ENCODE data around the gene HAPLN1. TPM values are rescaled to one million over a fixed set of nuclear protein-coding genes. Genes with fewer than 3 reads are reported as not detected.
A peak's percentile ranks its signal among the peaks of the same experiment; 100 is the strongest.

HAPLN1 gene
- total RNA-seq, 1 donor from 2014 or later, result not detected

DNA sequence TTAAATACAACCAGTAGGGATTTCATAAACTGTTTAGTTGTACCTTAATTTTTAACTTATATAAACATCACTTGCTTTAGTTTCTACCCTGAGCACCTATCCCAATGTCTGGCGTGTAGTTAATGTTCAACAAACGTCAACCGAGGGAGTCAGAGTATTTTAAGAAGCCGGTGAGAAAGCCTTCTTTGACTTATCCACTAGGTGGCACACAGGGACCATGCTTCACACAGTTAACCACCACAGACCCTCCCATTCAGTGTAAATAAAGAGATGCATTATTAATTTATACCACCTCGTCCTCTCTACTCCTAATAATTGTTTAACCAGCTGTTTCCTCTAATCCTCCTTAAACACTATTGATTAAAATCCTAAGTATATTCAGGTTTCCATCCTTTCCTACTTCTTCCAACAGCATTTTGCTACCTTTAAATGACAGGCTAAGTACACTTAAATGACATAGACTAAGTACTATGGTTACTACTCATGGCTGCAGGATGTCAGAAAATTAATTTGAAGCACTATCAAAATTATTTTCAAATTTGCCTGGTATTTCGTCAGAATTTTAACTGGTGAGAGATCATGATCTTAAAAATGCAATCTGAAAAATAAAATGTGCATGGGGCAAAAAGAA is 2.3 kb downstream of the HAPLN1 start:
- H3K4me3 ChIP-seq, result no peak overlapping the region
- no peak for DNase-seq (ENCODE audit: extremely low spot score in 2 of 2)
- H3K36me3 ChIP-seq, result no peaks in the 10 kb centered on the region
- no peaks in the 10 kb centered on the region for H3K27me3 ChIP-seq
- no peak overlapping the region for H3K27ac ChIP-seq
- peaks cover 15% of the 10 kb centered on the region for H3K4me1 ChIP-seq
- no peaks in the 10 kb centered on the region for H3K9me3 ChIP-seq
- TF ChIP-seq POLR2A (IDR thresholded peaks at IDR 0.05) (no peak), CTCF (IDR thresholded peaks at IDR 0.05) (peak; percentile 28 to 63 (median 58)), POLR2AphosphoS5 (IDR thresholded peaks at IDR 0.05; ENCODE audit: insufficient read depth in 1 of 2, low read depth in 1 of 2) (no peak)
- intact Hi-C loops (cut with DNase I), result no loop called here

DNA sequence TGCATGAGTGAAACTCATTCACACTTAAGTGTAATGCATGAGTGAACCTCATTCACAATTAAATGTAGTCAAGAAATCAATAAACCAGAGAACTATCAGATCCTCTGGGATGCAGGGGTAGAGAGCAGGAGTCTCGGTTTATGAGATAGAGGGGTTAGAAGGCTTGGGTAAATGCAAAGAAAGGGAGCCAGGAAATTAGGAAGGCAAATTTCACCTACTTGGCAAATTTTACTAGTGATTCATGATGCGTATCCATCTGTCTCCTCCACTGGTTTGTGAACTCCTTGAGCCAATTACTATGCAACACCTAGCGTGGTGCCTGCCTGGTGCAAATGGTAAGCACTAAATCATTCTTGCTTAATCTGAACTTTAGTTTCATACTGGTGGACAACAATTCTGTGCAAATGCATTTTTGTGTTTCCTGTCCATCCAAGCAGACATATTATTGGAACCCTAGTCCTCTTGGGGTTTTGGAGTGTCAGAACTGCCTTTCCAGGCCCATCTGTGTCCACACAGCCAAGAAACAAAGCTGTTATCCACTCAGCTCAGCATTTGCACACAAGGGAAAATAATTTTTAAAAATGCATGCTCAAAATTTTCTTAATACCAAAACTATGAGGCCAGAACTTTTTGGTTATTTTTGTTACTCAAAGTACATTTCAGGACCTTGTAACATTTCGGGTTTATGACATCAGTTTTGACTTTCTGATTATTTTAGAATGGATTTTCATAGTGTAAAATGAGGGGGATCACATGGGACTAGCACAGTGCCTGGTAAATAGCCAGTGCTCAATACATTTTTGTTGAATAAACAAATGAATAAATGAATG is 5.2 kb downstream of the HAPLN1 start:
- Histone ChIP-seq H3K27me3 (no peaks in the 10 kb centered on the region), H3K4me1 (no peaks in the 10 kb centered on the region), H3K4me3 (no peak overlapping the region), H3K27ac (no peak overlapping the region), H3K36me3 (no peaks in the 10 kb centered on the region), H3K9me3 (no peaks in the 10 kb centered on the region)
- intact Hi-C loops (cut with DNase I), result no loop called here
- TF ChIP-seq POLR2A (IDR thresholded peaks at IDR 0.05) (no peak), POLR2AphosphoS5 (IDR thresholded peaks at IDR 0.05; ENCODE audit: insufficient read depth in 1 of 2, low read depth in 1 of 2) (no peak), CTCF (IDR thresholded peaks at IDR 0.05) (no peak)
- no peak for DNase-seq (ENCODE audit: extremely low spot score in 2 of 2)

DNA sequence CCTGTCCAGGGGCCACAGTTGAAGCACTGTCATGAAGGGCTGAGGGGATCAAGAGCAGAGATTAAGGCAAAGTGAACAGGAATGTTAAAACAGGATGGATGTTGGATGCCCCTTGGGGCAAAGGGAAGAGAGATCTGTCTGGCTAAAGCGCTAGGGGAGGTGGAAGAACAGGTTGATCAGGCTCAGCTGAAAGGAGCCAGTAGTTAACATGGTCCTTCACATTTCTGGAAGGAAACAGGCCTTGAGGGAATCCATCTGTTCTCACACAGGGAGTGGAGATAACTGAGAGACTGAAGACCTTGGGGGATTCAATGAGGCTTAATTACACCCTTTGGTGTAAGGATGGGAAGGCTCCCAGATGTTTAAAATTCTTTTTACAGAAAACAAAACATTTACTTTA is 5.8 kb downstream of the HAPLN1 start:
- intact Hi-C loops (cut with DNase I), result no loop called here
- H3K27ac ChIP-seq, result no peak overlapping the region

DNA sequence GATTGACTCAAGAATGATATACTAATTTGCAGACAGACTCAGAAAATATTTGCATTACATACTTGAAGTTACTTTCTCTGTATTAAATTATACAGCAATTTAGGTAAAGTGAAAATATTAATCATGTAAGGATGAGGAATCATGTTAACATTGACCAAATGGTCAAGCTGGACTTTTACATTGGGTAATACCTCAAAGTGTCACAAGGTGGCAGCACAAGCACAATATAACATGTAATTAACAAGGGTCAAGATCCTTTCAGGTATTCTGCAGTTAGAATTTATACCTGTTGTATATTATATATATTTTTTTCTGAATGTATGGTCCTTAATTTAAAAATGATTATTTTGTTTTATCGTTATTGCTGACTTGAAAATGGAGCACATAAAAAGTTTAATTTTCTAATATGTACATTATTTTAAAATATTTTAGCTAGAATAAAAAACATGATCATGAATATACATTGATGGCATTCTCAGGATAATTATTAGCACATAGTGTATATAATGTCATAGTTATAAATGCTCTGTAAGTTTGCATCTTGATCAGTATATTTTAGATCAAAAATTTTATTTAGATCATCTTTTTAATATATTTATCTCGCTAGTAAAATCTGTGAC is 8.6 kb downstream of the HAPLN1 start:
- no peaks in the 10 kb centered on the region for H3K9me3 ChIP-seq
- H3K4me3 ChIP-seq, result no peak overlapping the region
- no peaks in the 10 kb centered on the region for H3K27me3 ChIP-seq
- H3K4me1 ChIP-seq, result no peaks in the 10 kb centered on the region
- H3K36me3 ChIP-seq, result no peaks in the 10 kb centered on the region
- peak; percentile 45 to 50 (median 46) for TF ChIP-seq CTCF (IDR thresholded peaks at IDR 0.05)
- no peak for TF ChIP-seq POLR2AphosphoS5 (IDR thresholded peaks at IDR 0.05; ENCODE audit: insufficient read depth in 1 of 2, low read depth in 1 of 2)
- intact Hi-C loops (cut with DNase I), result no loop called here
- no peak for DNase-seq (ENCODE audit: extremely low spot score in 2 of 2)
- H3K27ac ChIP-seq, result no peak overlapping the region

More for the DNA sequence above, 5.8 kb downstream of the HAPLN1 start:
- no peak for DNase-seq (ENCODE audit: extremely low spot score in 2 of 2)
- TF ChIP-seq CTCF (IDR thresholded peaks at IDR 0.05), result no peak
- no peak for TF ChIP-seq POLR2AphosphoS5 (IDR thresholded peaks at IDR 0.05; ENCODE audit: insufficient read depth in 1 of 2, low read depth in 1 of 2)
- TF ChIP-seq POLR2A (IDR thresholded peaks at IDR 0.05), result no peak
- H3K27me3 ChIP-seq, result no peaks in the 10 kb centered on the region
- no peaks in the 10 kb centered on the region for H3K9me3 ChIP-seq
- no peaks in the 10 kb centered on the region for H3K36me3 ChIP-seq
- no peak overlapping the region for H3K4me3 ChIP-seq
- H3K4me1 ChIP-seq, result no peaks in the 10 kb centered on the region

All from vagina (tissue), 2 donors.